ENCODE results near the gene CAPZB. TPM values are rescaled to one million over a fixed set of nuclear protein-coding genes. Genes with fewer than 3 reads are reported as not detected.

Gene CAPZB
- total RNA-seq, 1 donor from 2014 or later: 352 TPM

DNA sequence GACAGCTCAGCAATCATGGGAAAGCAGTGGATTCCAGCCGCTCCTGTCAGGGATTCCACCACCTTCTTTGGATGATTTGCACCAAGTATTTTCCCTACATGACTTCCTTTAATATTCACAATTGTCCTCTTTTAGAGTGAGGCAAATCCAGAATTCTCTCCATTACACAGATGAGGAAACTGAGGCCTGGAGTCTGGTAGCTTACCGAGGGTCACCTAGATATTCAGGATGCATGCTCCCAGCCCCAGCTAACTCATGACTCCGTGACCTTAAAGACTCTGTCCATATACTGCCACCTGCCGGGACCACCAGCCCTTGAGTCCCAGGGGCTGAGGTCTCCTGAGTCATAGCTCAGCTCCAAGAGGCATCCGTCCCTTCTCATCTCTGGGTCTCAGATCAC, 80.6 kb downstream of the CAPZB start:
- peaks cover 61% of the 10 kb centered on the region for H3K4me1 Mint-ChIP-seq (ENCODE audit: low read depth)
- peak overlapping the region; percentile 32 for H3K27ac Mint-ChIP-seq (ENCODE audit: unreplicated experiment)
- H3K36me3 Mint-ChIP-seq (ENCODE audit: low read depth): peaks cover 7% of the 10 kb centered on the region
- H3K27me3 Mint-ChIP-seq (ENCODE audit: low read depth): no peaks in the 10 kb centered on the region
- H3K9me3 Mint-ChIP-seq (ENCODE audit: low read depth): no peaks in the 10 kb centered on the region
- H3K4me3 Mint-ChIP-seq (ENCODE audit: unreplicated experiment): no peak overlapping the region
- TF ChIP-seq, protein P1, sequence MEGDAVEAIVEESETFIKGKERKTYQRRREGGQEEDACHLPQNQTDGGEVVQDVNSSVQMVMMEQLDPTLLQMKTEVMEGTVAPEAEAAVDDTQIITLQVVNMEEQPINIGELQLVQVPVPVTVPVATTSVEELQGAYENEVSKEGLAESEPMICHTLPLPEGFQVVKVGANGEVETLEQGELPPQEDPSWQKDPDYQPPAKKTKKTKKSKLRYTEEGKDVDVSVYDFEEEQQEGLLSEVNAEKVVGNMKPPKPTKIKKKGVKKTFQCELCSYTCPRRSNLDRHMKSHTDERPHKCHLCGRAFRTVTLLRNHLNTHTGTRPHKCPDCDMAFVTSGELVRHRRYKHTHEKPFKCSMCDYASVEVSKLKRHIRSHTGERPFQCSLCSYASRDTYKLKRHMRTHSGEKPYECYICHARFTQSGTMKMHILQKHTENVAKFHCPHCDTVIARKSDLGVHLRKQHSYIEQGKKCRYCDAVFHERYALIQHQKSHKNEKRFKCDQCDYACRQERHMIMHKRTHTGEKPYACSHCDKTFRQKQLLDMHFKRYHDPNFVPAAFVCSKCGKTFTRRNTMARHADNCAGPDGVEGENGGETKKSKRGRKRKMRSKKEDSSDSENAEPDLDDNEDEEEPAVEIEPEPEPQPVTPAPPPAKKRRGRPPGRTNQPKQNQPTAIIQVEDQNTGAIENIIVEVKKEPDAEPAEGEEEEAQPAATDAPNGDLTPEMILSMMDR (IDR thresholded peaks at IDR 0.05): no peak
- no peak for DNase-seq (ENCODE audit: low spot score)

DNA sequence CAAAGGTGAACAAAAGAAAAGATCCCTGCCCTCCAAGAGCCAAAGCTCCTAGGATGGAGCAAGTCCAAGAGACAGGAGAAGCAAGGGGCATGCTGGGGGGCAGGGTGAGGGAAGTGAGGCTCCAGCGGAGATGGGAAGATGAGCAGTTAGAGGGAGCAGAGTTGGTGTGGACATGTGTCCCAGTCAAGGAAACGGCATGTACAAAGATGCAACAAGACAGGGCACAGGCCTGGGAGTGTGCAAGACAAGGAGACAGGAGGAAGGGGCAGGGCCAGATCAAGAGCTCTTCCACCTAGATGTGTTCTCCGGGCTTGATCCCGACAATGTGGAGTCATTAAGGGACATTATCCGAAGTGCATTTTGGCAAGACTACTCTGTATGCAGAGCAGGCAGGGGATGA, 82.1 kb downstream of the CAPZB start:
- Mint-ChIP-seq H3K4me3 (ENCODE audit: unreplicated experiment) (no peak overlapping the region), H3K27ac (ENCODE audit: unreplicated experiment) (no peak overlapping the region), H3K27me3 (ENCODE audit: low read depth) (no peaks in the 10 kb centered on the region), H3K36me3 (ENCODE audit: low read depth) (peaks cover 9% of the 10 kb centered on the region), H3K4me1 (ENCODE audit: low read depth) (peaks cover 75% of the 10 kb centered on the region), H3K9me3 (ENCODE audit: low read depth) (no peaks in the 10 kb centered on the region)
- TF ChIP-seq, protein P1 (IDR thresholded peaks at IDR 0.05): no peak
- DNase-seq (ENCODE audit: low spot score): no peak

DNA sequence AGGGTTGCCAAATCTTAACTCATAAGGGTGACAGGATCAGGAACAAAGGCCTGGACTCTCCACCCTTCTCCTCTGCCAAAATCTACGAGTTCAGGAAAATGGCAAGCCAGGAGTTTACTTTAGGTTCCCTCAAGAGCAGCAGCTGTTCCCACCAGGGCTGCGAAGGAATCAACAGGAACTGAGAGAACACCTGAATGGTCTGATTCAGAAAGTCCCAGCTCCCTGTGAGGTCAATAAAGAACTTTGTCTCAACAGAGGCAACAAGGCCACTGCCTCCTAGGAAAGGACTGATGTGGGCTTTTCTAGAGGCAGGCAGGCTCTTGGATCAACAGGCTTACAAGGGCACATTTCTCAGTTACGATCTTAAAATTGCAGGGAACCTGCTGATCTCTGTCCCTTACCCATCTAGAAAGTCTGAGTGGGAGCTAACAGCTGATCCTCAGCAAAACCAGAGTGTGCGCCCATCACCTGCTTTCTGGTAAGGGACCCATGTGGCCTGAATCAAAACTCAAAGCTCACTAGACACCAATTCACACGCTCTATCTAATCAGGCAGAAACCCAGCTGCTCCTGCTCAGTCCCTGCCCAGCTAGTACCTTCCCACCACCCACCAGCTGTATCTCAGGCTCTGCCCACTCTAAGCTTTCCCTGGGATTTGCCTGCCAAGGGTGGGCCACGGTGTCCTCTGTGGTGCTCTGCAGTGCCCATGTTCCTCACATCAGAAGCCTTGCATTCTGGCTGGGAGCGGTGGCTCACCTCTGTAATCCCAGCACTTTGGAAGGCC, 83.1 kb downstream of the CAPZB start:
- Mint-ChIP-seq H3K4me3 (ENCODE audit: unreplicated experiment) (no peak overlapping the region), H3K4me1 (ENCODE audit: low read depth) (peaks cover 86% of the 10 kb centered on the region), H3K27ac (ENCODE audit: unreplicated experiment) (peak overlapping the region; percentile 97), H3K9me3 (ENCODE audit: low read depth) (no peaks in the 10 kb centered on the region), H3K36me3 (ENCODE audit: low read depth) (peaks cover 8% of the 10 kb centered on the region), H3K27me3 (ENCODE audit: low read depth) (no peaks in the 10 kb centered on the region)
- TF ChIP-seq, protein P1 (IDR thresholded peaks at IDR 0.05): no peak
- DNase-seq (ENCODE audit: low spot score): no peak

DNA sequence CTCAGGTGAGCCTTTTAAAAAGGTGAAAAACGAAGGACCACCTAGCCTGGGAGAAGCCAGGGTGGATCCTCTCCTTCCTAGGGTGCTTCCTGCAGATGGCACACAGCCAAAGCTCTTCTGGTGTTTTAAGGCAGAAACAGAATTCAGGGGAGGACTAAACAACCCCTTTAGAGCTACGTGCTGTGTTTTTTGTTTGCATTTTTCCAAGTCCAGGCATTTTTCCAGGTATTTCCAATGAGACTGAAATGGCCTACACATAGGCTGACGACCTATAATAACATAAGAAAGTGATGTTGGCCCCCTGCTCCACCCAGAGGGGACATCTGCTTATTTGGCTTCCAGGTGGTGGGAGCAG, 83.8 kb downstream of the CAPZB start:
- H3K4me1 Mint-ChIP-seq (ENCODE audit: low read depth): peaks cover 85% of the 10 kb centered on the region
- peak overlapping the region; percentile 97 for H3K27ac Mint-ChIP-seq (ENCODE audit: unreplicated experiment)
- TF ChIP-seq, protein P1 (IDR thresholded peaks at IDR 0.05): no peak
- no peak overlapping the region for H3K4me3 Mint-ChIP-seq (ENCODE audit: unreplicated experiment)
- no peaks in the 10 kb centered on the region for H3K9me3 Mint-ChIP-seq (ENCODE audit: low read depth)
- no peaks in the 10 kb centered on the region for H3K27me3 Mint-ChIP-seq (ENCODE audit: low read depth)
- no peak for DNase-seq (ENCODE audit: low spot score)
- H3K36me3 Mint-ChIP-seq (ENCODE audit: low read depth): peaks cover 7% of the 10 kb centered on the region

DNA sequence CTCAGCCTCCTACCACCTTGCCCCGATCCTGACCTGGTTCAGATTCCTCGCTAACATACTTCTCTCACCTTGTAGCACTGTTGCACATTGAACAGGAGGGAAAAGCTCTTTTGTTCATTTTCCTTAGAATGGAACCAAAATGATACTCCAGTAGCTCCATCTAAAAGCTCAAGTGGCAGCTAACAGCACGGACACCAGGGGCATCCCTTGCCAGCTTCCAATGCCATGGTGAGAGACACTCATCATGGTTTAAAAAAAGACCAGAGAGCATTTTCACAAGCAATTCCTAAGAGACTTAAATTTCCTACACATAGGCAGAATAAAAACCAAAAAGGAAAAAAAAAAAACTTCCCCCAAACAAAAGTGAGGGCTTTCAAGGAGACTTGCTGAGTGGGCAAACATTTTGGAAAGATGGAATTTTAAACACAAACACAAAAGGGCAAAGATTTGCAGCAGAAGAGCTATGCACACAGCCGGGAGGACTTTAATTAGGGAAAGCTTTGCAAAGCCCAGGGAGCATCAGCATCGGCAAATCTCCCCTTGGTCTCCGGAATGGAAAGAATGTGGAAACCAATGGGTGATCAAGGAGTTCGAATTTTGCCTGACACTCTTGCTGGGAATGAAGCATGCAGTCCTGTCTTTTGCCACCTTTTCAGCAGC, 84.3 kb downstream of the CAPZB start:
- Mint-ChIP-seq H3K36me3 (ENCODE audit: low read depth) (peaks cover 7% of the 10 kb centered on the region), H3K27ac (ENCODE audit: unreplicated experiment) (peak overlapping the region; percentile 97), H3K4me3 (ENCODE audit: unreplicated experiment) (peak overlapping the region; percentile 36), H3K27me3 (ENCODE audit: low read depth) (no peaks in the 10 kb centered on the region), H3K4me1 (ENCODE audit: low read depth) (peaks cover 85% of the 10 kb centered on the region), H3K9me3 (ENCODE audit: low read depth) (no peaks in the 10 kb centered on the region)
- no peak for DNase-seq (ENCODE audit: low spot score)
- TF ChIP-seq, protein P1 (IDR thresholded peaks at IDR 0.05): peak; percentile 61

Measured in chondrocyte (in vitro differentiated cells).